Tibial nerve (tissue), 3 donors: ENCODE data around the gene ETV3.

Source experiments
- CTCF ChIP-seq, 5 experiments: fragments of 200-600 bp in 3 of 5; fragments of 450-650 bp in 2 of 5; sonication (generic) in 3 of 5; IDR thresholded peaks; one replicate each; pipeline ENCODE4 v1.5.1; 2016 to 2019; ENCODE audit warnings: antibody characterized with exemption in 5 of 5, mild to moderate bottlenecking in 3 of 5, moderate library complexity in 2 of 5
- POLR2A ChIP-seq, 2 donors: fragments of 450-650 bp; IDR thresholded peaks; one replicate each; pipeline ENCODE4 v1.6.1; 2017; ENCODE audit warnings: antibody characterized with exemption in 2 of 2, mild to moderate bottlenecking in 2 of 2, moderate library complexity in 2 of 2

DNA sequence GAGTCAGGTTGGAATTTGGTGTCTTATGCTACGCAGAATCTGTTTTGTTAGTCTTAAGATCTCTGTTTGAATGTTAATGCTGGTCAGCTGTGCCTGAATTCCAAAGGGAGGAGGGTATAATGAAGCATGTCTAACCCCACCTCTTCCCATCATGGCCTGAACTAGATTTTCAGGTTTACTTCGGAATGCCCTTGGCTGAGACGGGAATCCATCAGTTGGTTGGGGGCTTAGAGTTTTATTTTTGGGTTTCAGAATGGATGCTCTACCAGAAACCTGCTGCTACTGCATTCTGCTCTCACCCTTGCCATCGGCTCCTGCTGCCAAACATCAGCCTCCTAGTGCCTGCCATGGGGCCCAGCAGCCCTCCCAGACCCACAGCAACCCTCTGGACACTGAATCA is 24.1 kb upstream of the ETV3 start:
- TF ChIP-seq CTCF (IDR thresholded peaks at IDR 0.05) (no peak), POLR2A (IDR thresholded peaks at IDR 0.05) (no peak)
